ENCODE data around the gene TARBP1.

Gene TARBP1

GRCh38 chr1:234484218-234484617 lies 5.2 kb upstream of the TARBP1 start:
- no peak for DNase-seq (ENCODE audit: low read depth)

DNA sequence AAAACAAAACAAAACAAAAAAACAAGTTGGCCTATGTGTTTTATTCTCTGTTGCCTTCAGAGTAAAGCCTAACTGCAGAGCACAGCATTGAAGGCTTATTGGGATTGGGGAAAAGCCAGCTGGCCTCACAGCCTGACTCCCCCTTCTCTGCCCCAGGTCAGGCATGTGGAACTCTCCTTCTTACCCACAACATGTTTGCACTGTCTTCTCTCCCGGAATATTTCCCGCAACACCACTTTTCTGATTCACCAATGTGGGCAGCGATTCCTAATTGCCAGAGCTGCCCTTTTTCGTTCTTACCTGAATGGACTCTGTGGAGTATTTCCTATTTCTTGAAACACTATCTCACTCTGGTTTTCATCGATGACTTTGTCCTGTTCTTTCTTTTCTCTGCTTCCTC lies 2.8 kb upstream of the TARBP1 start:
- DNase-seq (ENCODE audit: low read depth), result no peak

DNA sequence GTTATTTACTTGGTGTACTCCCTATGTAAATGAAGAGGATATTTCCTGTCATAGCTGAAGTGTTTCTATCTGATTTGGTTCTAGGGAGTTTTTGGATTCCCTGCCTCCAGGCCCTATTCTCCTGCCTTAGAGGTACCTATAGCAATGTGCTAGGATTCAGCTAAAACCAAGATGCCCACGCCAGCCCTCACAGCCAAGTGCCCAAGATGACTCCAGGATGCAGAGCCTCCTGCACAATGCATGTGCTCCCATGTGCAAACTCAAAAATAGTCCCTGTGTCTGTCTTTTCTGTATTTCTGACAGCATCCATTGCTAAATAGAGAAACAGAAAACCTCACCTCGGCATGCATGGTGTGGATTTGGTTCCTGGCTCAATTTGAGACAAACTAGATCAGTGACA lies 887 bp upstream of the TARBP1 start:
- DNase-seq (ENCODE audit: low read depth), result no peak

DNA sequence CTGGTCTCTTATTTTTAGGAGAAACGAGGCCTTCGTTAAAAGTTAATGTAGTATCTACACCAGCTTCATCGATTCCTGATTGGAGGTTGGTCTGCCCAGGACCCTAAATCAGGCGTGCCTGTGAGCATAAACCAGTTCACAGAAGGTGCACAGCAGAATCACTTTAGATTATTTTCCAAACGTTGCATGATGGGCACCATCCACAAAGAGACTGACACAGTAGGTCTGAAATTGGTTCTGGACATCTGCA lies 256 bp upstream of the TARBP1 start:
- no peak for DNase-seq (ENCODE audit: low read depth)

DNA sequence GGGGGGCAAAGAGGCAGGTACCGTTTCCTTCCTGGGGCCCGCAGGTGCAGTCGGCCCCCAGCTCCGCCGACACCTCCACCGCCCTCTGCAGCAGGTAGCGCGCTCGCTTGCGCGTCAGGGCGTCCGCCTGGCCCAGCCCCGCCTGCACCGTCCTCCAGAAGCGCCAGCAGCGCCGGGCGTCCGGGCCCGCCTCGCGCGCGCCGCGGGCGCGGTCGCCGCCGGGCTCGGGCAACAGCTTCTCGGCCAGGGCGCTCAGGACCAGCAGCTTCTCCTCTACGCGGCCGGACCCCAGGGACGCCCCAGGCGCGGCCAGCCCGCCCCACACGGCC lies 863 bp downstream of the TARBP1 start:
- peak; percentile 36 for DNase-seq (ENCODE audit: low read depth)

DNA sequence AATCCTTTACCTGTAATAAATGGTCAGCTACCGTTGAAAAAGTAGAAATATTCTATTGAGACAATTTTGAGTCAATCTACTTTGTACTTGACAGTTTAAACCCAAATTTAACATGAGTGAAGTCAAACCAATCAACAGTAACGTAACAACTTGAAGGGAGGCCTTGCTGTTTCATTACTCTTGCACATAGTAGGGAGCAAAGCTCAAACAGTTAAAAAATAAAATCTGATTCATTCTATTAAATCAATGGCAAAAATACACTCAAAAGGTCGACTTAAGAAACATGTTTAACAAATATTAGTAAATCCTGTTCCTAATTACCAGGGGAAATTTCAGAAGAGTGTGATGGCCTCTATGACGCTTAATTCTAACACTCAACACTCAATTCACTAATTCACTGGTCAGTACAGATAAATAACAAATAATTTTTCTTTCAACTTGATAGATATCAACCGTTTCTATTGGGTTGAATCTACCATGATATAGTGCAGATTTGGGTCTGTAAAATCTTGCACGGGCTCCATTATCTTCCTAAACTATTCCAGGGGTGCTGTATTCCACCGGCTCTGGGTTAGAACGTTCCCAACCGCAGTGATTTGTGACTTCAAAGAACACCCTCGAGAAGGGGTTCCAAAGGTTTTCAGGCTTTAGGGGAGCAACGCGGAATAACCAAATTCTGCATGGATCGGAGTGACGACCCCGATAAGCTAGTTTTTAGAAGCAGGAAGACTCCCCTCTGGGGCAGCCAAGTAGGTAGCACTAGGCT lies 1.4 kb downstream of the TARBP1 start:
- no peak for DNase-seq (ENCODE audit: low read depth)

- DNase-seq (ENCODE audit: low read depth), result no peak
Observed at GRCh38 chr1:234476172-234476571, 2.8 kb downstream of the TARBP1 start.

GRCh38 chr1:234475167-234475793 lies 3.7 kb downstream of the TARBP1 start:
- DNase-seq (ENCODE audit: low read depth), result no peak

- DNase-seq (ENCODE audit: low read depth), result no peak
Observed at GRCh38 chr1:234474375-234474774, 4.6 kb downstream of the TARBP1 start.

- no peak for DNase-seq (ENCODE audit: low read depth)
Observed at GRCh38 chr1:234473118-234473517, 5.9 kb downstream of the TARBP1 start.

GRCh38 chr1:234469376-234469775 lies 9.6 kb downstream of the TARBP1 start:
- no peak for DNase-seq (ENCODE audit: low read depth)

DNA sequence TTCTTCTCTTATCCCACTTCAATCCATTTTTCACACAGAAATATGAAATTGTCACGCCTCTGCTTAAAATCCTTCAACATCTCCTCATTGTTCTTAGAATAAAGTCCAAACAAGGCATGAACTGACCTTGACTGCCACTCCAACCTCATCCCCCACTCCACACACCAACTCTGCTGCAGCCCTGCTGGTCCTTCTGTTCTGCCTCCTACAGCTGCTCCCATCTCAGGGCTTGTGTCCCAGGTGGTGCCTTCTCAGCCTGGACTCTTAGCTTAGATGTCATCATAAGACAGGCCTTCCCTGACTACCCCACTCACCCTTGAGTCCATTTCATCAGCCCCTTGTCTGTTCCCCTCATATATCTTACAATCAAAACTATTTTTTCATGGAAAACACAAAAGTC lies 10.4 kb downstream of the TARBP1 start:
- no peak for DNase-seq (ENCODE audit: low read depth)

DNA sequence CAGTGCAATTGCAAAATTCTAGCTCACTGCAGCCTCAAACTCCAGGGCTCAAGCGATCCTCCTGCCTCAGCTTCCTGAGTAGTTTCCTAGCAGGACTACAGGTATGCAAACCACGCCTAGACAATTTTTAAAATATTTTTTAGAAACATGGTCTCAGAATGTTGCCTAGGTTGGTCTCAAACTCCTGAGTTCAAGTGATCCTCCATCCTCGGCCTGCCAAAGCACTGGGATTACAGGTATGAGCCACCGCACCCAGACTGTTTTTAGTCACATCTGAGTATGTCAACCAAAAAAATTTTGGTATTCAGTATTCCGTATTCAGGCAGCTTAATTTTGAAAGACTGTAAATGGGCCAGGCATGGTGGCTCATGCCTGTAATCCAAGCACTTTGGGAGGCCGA lies 11.2 kb downstream of the TARBP1 start:
- DNase-seq (ENCODE audit: low read depth), result no peak

GRCh38 chr1:234466945-234467344 lies 12.0 kb downstream of the TARBP1 start:
- no peak for DNase-seq (ENCODE audit: low read depth)

- DNase-seq (ENCODE audit: low read depth), result no peak
Observed at GRCh38 chr1:234463749-234464148, 15.2 kb downstream of the TARBP1 start.

GRCh38 chr1:234460652-234461051 lies 18.3 kb downstream of the TARBP1 start:
- no peak for DNase-seq (ENCODE audit: low read depth)

GRCh38 chr1:234458352-234459017 lies 20.5 kb downstream of the TARBP1 start:
- no peak for DNase-seq (ENCODE audit: low read depth)

GRCh38 chr1:234454926-234455325 lies 24.1 kb downstream of the TARBP1 start:
- DNase-seq (ENCODE audit: low read depth), result no peak

GRCh38 chr1:234452406-234452965 lies 26.5 kb downstream of the TARBP1 start:
- no peak for DNase-seq (ENCODE audit: low read depth)

GRCh38 chr1:234440348-234440747 lies 38.6 kb downstream of the TARBP1 start:
- DNase-seq (ENCODE audit: low read depth), result no peak

- DNase-seq (ENCODE audit: low read depth), result no peak
Observed at GRCh38 chr1:234438579-234438978, 40.4 kb downstream of the TARBP1 start.

GRCh38 chr1:234437423-234438171 lies 41.4 kb downstream of the TARBP1 start:
- no peak for DNase-seq (ENCODE audit: low read depth)

DNA sequence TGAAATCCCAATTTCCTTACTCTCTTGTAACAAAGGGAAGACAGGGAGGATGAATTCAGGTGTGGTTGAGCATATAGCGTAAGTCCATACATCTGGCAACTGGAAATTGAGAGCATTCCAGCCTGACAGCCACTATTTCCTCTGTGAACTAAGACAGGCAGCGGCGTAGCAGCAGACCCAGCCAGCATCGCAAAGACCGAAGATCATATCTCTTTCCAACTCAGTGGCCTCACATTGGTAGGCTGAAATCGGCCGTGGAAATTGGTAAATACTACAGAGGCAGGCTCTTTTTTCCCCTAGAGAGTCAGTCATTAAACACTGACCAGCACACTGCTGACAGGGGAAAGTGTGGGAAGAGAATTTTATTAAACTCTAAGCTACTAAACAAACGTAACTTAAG lies 43.4 kb downstream of the TARBP1 start:
- no peak for DNase-seq (ENCODE audit: low read depth)
